ENCODE data around the gene PLSCR1. TPM values are rescaled to one million over a fixed set of nuclear protein-coding genes. Genes with fewer than 3 reads are reported as not detected.

PLSCR1 gene
- total RNA-seq, 1 experiment from 2014 or later = 60.1 TPM

DNA sequence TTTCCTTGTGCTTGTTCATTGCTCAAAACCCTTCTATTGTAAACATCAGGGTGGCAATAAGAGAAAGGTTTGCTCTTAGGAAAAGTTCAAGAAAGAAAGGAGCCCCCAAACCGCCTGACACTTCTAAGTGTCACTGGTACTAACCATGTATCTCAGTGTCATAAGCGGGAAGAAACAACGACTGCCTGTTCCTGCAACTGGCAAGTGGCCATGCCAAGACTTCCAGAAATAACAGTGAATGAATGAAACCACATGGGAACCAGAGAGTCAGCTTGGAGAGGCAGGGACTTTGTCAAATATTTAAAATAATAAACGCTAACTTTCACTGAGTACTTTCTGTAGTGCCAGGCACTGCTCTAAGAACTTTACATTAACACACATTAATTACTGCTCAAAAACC, 76.2 kb downstream of the PLSCR1 start:
- ChIA-PET POLR2A (ENCODE audit: unreplicated experiment) (interaction anchor here (0.6 kb wide), 1 partner anchor 76 kb away, joined by 5 read pairs; no protein-coding TSS in a partner anchor), CTCF (no interaction called here)
- Histone ChIP-seq H3K4me3 (no peak overlapping the region), H3K27ac (no peak overlapping the region), H3K36me3 (ENCODE audit: low read depth) (no peaks in the 10 kb centered on the region), H3K79me2 (ENCODE audit: low read depth) (no peaks in the 10 kb centered on the region), H3K9me2 (ENCODE audit: insufficient read depth) (no peaks in the 10 kb centered on the region), H3K27me3 (ENCODE audit: insufficient read depth, low read depth) (no peaks in the 10 kb centered on the region), H3F3A (ENCODE audit: insufficient read depth, low read depth) (no peaks in the 10 kb centered on the region), H3K4me1 (replicated peaks; ENCODE audit: insufficient read depth) (no peaks in the 10 kb centered on the region), H4K20me1 (ENCODE audit: insufficient read depth) (no peaks in the 10 kb centered on the region), H3K4me2 (no peak overlapping the region), H2AFZ (no peak overlapping the region), H3K9me3 (ENCODE audit: insufficient read depth, low read depth) (no peaks in the 10 kb centered on the region; the same call in 1 of the 2 replicates)
- intact Hi-C loops (cut with micrococcal nuclease; ENCODE audit: unreplicated experiment) = no loop called here
- TF ChIP-seq, protein P1, sequence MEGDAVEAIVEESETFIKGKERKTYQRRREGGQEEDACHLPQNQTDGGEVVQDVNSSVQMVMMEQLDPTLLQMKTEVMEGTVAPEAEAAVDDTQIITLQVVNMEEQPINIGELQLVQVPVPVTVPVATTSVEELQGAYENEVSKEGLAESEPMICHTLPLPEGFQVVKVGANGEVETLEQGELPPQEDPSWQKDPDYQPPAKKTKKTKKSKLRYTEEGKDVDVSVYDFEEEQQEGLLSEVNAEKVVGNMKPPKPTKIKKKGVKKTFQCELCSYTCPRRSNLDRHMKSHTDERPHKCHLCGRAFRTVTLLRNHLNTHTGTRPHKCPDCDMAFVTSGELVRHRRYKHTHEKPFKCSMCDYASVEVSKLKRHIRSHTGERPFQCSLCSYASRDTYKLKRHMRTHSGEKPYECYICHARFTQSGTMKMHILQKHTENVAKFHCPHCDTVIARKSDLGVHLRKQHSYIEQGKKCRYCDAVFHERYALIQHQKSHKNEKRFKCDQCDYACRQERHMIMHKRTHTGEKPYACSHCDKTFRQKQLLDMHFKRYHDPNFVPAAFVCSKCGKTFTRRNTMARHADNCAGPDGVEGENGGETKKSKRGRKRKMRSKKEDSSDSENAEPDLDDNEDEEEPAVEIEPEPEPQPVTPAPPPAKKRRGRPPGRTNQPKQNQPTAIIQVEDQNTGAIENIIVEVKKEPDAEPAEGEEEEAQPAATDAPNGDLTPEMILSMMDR (conservative IDR thresholded peaks at IDR 0.05) = no peak
- no peak for TF ChIP-seq EZH2 (IDR thresholded peaks at IDR 0.05; ENCODE audit: low read depth)
- no TSS peak for BruUV-seq (replicated peaks)
- DNase-seq = no peak

DNA sequence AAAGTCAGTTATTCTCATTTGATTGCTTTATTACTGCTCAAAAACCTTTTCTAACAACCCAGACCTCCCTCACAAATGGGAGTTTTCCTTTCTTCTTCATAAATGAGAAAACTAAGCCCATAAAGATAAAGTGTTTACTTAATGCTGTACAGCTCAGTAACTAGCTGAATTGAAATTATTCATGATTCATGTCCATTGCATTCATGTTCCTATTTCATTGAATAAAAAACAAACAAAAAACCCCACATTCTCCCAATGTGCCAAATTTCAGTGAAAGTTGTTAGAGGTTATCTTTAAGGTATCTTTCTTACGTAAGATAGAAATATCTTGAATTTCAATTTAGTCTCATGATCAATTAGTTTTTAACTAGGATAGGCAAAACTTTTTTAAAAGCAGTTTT, 77.8 kb downstream of the PLSCR1 start:
- Histone ChIP-seq H3F3A (ENCODE audit: insufficient read depth, low read depth) (no peaks in the 10 kb centered on the region), H3K4me1 (replicated peaks; ENCODE audit: insufficient read depth) (no peaks in the 10 kb centered on the region), H3K9me2 (ENCODE audit: insufficient read depth) (no peaks in the 10 kb centered on the region), H3K36me3 (ENCODE audit: low read depth) (no peaks in the 10 kb centered on the region), H3K79me2 (ENCODE audit: low read depth) (no peaks in the 10 kb centered on the region), H3K4me2 (no peak overlapping the region), H2AFZ (no peak overlapping the region), H4K20me1 (ENCODE audit: insufficient read depth) (no peaks in the 10 kb centered on the region), H3K27me3 (ENCODE audit: insufficient read depth, low read depth) (no peaks in the 10 kb centered on the region), H3K4me3 (no peak overlapping the region), H3K9me3 (ENCODE audit: insufficient read depth, low read depth) (no peaks in the 10 kb centered on the region; the same call in 1 of the 2 replicates), H3K27ac (0 out of 2 replicates have a peak overlapping the region, but pooled peaks have one; percentile 9)
- TF ChIP-seq EZH2 (IDR thresholded peaks at IDR 0.05; ENCODE audit: low read depth) = no peak
- TF ChIP-seq, protein P1 (conservative IDR thresholded peaks at IDR 0.05) = no peak
- intact Hi-C loops (cut with micrococcal nuclease; ENCODE audit: unreplicated experiment) = no loop called here
- CTCF ChIA-PET = no interaction called here
- POLR2A ChIA-PET (ENCODE audit: unreplicated experiment) = no interaction called here
- DNase-seq = no peak
- BruUV-seq (replicated peaks) = no TSS peak

DNA sequence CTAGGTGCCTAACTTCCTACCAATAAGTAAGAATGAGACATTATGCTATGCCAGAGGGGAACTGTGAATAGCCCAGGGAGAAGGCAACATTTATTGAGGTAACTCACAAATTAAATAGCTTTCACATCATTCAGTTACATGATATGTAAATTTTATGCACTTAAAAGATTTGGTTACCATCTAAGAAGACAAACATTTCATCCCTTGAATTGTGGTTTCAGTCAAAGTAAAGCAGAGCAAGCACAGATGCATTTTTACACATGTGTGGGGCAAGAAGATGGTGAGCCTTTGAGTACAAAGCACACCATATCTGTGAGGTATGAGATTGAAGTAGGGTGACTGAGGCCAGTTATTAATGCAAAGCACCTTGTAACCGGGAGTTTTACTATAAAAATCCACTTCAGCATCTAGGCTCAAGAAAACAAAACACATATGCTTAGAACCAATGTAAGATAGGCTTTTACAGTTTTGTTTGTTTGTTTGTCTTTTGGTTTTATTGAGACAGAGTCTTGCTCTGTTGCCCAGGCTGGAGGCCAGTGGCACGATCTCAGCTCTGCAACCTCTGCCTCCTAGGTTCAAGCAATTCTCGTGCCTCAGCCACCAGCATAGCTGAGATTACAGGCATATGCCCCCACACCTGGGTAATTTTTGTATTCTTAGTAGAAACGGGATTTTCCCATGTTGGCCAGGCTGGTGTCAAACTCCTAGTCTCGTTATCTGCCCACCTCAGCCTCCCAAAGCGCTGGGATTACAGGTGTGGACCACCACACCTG, 78.5 kb downstream of the PLSCR1 start:
- Histone ChIP-seq H3K27me3 (ENCODE audit: insufficient read depth, low read depth) (no peaks in the 10 kb centered on the region), H3K9me3 (ENCODE audit: insufficient read depth, low read depth) (no peaks in the 10 kb centered on the region), H2AFZ (peak overlapping the region; percentile 52; the same call in 1 of the 2 replicates), H4K20me1 (ENCODE audit: insufficient read depth) (no peaks in the 10 kb centered on the region), H3K36me3 (ENCODE audit: low read depth) (no peaks in the 10 kb centered on the region), H3K79me2 (ENCODE audit: low read depth) (no peaks in the 10 kb centered on the region), H3K4me2 (no peak overlapping the region), H3K27ac (no peak overlapping the region), H3F3A (ENCODE audit: insufficient read depth, low read depth) (no peaks in the 10 kb centered on the region), H3K4me3 (no peak overlapping the region), H3K4me1 (replicated peaks; ENCODE audit: insufficient read depth) (no peaks in the 10 kb centered on the region), H3K9me2 (ENCODE audit: insufficient read depth) (no peaks in the 10 kb centered on the region)
- ChIA-PET CTCF (no interaction called here), POLR2A (ENCODE audit: unreplicated experiment) (no interaction called here)
- TF ChIP-seq, protein P1 (conservative IDR thresholded peaks at IDR 0.05) = no peak
- TF ChIP-seq EZH2 (IDR thresholded peaks at IDR 0.05; ENCODE audit: low read depth) = no peak
- DNase-seq = no peak
- BruUV-seq (replicated peaks) = no TSS peak
- intact Hi-C loops (cut with micrococcal nuclease; ENCODE audit: unreplicated experiment) = no loop called here

Other genes starting within 250 kb of the PLSCR1 start
- not detected in 2 replicates for gene PLSCR2, start 75.0 kb downstream of the PLSCR1 start, total RNA-seq (2021)
- not detected in 2 replicates for gene PLSCR5, start 60.7 kb upstream of the PLSCR1 start, total RNA-seq (2021)

Data from PC-9 (cell line).